Measurements from ENCODE around the gene LCA5L. TPM values are rescaled to one million over a fixed set of nuclear protein-coding genes. Genes with fewer than 3 reads are reported as not detected.
"Not testable (repeated sequence)": the region's sequence is repeated elsewhere in the genome, so short reads cannot be mapped to it uniquely, and the experiment has no call there.

Gene LCA5L
- polyA plus RNA-seq, 1 donor: 1.3 TPM

- DNase-seq (ENCODE audit: low read depth): no peak
Measured at GRCh38 chr21:39452207-39452969, 6.8 kb upstream of the LCA5L start.

- no peak for DNase-seq (ENCODE audit: low read depth)
Measured at GRCh38 chr21:39451332-39452206, 6.0 kb upstream of the LCA5L start, which contains the start of gene SH3BGR. SH3BGR (plus strand) TSS chr21:39451970; CDS start chr21:39452097, 127 bp downstream.

DNA sequence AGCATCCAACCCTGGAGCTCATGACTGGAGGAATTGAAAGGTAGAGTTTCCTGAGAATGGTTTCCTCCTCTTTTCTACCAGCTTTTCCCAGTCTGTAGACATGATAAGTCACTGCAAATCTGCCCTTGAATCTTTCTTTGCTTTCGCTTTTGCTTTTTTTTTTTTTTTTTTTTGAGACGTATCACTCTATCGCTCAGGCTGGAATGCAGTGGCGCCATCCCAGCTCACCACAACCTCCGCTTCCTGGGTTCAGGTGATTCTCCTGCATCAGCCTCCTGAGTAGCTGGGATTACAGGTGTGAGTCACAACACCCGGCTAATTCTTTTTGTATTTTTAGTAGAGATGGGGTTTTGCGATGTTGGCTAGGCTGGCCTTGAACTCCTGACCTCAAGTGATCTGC is 1.7 kb upstream of the LCA5L start:
- no peak for DNase-seq (ENCODE audit: low read depth)

DNA sequence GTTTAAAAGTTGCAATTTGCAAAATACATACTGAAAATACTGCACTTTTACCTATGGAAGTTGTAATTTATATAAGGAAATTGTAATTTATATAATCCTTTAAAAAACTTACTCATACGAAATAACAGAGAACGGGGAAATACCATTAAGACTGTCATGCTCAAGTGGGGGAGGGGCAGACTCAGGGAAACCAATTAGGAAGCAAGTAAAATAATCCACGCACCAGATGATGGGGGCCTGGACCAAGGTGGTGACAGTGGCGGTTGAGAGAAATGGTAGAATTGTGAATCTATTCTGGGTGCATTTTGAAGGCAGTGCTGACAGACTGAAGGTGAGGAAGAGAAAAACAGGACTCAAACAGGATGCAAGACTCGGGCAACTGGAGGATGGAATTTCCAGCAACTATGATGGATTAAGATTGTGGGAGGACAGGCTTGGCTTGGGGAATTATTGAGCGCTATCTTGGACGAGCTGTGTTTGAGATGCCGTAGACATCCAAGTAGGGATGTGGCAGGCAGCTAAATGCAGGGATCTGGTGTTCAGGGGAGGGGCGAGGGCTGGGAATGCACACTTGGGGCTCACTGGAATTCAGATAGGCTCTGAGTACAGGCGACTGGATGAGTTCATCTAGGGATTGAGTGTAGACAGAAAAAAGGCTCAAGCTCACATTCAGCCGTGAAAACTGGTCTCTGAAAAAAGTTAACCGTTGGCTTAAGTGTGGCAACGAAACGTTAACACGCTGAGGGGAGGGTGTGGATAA is 977 bp downstream of the LCA5L start:
- DNase-seq (ENCODE audit: low read depth): no peak

DNA sequence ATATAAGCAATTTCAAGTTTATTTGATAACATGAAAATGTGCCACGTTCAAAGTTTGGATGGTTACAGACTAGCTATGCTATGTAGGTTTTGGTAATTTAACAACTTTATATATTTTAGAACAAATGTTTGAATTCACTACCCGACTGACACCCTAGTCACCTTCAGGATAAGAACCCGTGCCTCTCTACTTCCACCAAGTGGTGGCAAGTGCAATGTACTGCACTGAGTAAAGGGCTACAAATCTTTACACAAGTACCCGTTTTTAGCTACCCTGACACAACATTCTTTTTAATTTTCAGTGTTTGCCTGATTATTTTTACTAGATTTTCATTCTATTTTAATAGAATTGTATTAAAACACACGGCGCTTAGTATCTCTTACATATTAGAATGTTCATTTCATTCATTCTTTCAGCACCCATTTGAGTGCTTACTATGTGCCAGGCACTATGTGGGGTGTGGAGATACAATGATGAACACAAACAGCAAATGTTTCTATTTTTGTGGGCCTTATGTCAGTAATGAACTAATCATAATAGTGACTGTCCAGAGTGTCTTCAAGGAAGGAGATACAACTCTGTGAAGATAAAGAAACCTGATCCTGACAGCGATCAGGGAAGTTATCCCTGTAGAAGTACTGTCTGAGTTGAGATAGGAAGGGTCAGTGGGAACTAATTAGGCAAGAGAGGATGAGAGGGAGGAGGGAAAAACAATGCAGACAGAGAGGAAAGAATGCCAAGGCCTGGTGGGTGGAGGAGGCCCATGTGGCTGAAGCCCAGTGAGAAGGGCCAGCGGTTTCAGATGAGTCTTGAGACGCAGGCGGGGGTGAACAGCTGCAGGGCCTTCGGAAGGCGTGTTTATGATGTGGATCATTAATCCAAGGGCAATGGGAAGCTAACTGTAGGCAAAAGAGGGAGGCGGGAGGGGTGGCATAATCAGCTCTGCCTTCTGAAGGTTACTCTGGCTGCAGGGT is 3.8 kb downstream of the LCA5L start:
- no peak for DNase-seq (ENCODE audit: low read depth)

- no peak for DNase-seq (ENCODE audit: low read depth)
Measured at GRCh38 chr21:39439232-39439631, 6.3 kb downstream of the LCA5L start.

- DNase-seq (ENCODE audit: low read depth): no peak
Measured at GRCh38 chr21:39434950-39435349, 10.6 kb downstream of the LCA5L start.

DNA sequence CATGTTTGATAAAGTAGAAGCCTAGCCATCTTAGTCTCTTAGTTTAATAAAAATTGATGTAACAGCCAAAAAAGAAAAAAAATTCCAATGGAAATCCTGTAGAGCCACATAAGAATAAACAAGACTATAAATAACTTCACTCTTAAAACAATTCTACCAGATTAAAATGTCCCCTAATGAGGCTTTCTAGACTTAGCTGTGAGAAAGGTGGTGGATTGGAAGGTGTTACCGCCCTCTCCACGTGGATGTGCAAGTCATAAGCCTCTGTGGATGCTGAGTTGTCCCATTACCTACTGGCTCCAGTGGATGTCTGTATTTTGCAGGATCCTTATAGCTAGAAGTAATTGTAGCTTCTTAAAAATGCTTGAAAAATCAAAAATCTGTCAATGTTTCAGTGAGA is 14.6 kb downstream of the LCA5L start:
- no peak for DNase-seq (ENCODE audit: low read depth)

DNA sequence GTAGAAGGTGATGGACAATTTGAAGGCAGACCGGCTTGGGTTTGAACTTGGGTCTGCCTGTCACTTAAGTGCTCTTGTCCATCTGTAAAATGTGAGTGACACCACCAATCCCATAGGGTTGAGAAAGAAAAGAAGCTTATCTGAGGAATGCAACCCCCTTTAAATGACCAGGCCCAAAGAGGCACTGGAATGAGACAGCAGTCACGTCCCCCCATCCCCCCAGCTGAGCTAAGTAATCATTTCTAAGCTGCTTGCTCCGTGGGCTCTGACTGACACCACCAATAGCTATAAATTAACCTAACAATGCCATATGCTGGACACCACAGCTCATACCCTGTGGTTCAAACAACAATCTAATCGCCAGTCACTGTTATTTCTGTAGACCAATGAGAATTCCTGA is 15.1 kb downstream of the LCA5L start:
- no peak for DNase-seq (ENCODE audit: low read depth)

- DNase-seq (ENCODE audit: low read depth): no peak
Measured at GRCh38 chr21:39430016-39430415, 15.6 kb downstream of the LCA5L start.

DNA sequence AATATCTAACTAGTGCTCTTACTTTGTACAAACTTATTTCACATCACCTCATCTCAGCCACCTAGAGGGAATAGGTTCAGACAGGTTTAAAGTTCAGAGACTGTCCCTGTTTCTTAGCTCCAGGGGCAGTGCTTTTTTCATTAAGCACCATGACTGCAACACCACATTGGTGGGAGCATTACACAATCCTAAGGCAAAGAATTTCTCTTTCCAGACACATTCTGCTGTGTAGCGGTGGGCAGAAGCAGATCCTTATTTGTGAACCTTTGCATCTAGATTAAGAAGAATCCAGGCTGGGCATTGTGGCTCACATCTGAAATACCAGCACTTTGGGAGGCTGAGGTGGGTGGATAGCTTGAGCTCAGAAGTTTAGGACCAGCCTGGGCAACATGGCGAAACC is 16.1 kb downstream of the LCA5L start:
- DNase-seq (ENCODE audit: low read depth): no peak

DNA sequence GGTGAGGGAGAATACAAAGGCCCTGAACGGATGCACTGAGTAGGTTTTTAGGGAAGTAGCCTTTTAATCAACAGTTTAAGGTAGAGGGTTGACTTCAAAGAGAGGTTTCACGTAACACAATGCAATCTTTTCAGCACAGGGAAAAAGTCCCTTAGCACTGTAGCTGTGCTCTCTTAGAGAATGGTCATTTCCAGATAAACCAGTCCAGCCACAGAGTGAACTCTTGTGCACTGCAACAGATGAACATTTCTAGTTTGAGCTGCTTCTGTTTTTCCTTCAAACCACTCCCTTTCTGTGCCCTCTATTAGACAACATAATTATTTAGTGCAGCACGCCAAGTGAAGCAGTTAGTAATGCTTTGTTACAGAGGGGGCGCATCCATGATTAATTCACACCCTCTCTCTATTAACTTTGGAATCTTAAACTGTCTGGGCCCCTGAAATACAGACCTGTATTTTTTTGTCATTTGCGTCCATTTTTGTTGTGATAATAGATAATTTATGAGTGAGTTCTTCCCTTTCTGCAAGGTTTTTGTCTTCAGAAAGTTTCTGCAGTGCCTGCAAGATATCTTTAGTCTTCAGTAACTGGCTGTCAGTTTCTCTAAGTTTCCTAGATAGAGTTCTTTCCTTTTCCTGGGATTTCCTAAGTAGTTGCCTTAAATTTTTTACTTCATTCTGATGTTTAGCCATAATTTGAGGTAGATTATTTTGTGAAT is 22.9 kb downstream of the LCA5L start:
- no peak for DNase-seq (ENCODE audit: low read depth)

GRCh38 chr21:39419204-39419603 is 26.4 kb downstream of the LCA5L start:
- DNase-seq (ENCODE audit: low read depth): not testable (repeated sequence)

- no peak for DNase-seq (ENCODE audit: low read depth)
Measured at GRCh38 chr21:39406065-39406464, 39.5 kb downstream of the LCA5L start.

DNA sequence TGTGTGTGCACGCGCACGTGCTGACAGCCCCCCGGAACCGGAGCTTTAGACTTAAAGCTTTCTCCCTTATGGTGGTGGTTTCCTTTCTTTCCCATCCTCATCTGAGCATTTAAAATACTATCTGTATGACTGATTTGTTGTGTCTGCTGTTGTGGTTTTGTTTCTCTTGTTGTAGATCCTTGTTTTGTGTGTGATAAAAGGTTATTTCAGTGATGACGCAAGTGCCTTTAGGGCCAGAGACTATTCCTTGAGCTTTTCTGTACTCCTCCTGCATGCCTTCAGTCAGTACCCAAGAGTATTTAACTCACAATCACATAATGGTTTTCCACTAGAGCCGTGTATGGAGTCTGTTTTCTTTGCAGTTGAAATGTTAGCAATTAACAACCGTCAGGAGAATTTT is 45.4 kb downstream of the LCA5L start:
- DNase-seq (ENCODE audit: low read depth): no peak

DNA sequence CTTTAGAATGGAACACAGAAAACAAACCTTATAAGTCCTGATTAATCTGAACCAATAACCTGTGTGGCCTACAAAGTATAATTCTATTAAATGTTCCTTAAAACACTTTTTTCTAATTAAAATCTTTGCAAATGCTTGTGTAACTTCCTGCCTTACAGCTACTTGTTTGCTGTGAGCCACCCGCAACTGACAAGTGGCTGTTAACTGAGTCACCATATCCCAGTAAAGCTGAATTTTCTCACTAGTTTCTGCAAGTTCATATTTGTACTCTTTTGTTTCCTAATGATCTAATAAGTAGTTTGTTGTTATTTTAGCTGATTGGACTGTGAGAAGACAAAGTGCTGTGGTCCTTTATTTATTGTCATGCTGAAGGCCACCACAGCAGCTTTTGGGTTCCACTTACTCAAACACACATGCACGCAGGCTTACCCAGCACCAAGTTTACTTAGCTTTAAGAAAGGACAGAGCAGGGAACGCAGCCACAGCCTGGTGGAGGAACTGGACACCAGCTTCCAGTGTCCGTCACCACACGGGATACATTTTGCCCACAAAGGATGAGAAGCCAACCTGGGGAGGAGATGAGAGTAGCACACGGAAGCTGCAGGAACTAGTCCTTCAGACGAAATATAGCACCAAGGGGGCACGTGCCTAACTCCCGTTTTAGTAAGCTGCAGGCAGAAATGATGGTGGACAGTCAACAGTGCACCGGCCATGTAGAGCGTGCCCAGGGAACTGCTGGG is 47.8 kb downstream of the LCA5L start:
- DNase-seq (ENCODE audit: low read depth): no peak

- DNase-seq (ENCODE audit: low read depth): no peak
Measured at GRCh38 chr21:39392981-39393380, 52.6 kb downstream of the LCA5L start.

GRCh38 chr21:39390212-39390765 is 55.3 kb downstream of the LCA5L start:
- DNase-seq (ENCODE audit: low read depth): no peak

DNA sequence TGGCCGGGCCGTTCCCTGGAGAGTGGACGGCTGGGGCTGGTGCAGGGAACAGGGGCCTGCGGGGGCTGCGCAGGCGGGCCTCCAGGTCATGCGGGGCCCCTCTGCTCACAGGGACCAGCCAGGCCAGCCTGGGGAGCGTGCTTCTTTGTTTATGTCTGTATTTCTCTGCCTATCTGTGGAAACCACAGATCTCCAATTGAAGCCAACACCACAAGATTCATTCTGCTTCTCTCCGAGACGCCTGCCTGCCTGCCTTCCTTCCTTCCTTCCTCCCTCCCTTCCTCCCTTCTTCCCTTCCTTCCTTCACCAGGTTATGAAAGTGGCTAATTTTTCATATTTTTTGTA is 56.8 kb downstream of the LCA5L start:
- no peak for DNase-seq (ENCODE audit: low read depth)

Measured in forelimb muscle (tissue), 1 donor.